Spinal cord (tissue), 10 donors: ENCODE results near the gene PCED1A. TPM values are rescaled to one million over a fixed set of nuclear protein-coding genes. Genes with fewer than 3 reads are reported as not detected.
"Not testable (repeated sequence)": the region's sequence is repeated elsewhere in the genome, so short reads cannot be mapped to it uniquely, and the experiment has no call there.

ENCODE experiments used
- DNase-seq, 6 donors: peaks; one replicate each; pipeline versions ENCODE4 v3.0.0 to v3.0.0-alpha.2; 2013 to 2015; ENCODE audit warnings: low spot score in 6 of 6, low read depth in 4 of 6
- H3K27ac ChIP-seq: one replicate; pipeline ENCODE4 v1.5.1; 2013; ENCODE audit warnings: low read depth, low read length, control low read depth
- H3K27me3 ChIP-seq: one replicate; pipeline ENCODE4 v1.6.1; 2013; ENCODE audit warnings: low read length; ENCODE audit not compliant: control insufficient read depth, insufficient read depth
- H3K36me3 ChIP-seq: one replicate; pipeline ENCODE4 v1.6.1; 2013; ENCODE audit warnings: low read length; ENCODE audit not compliant: control insufficient read depth, insufficient read depth
- H3K4me1 ChIP-seq: one replicate; pipeline ENCODE4 v1.6.1; 2013; ENCODE audit warnings: low read length; ENCODE audit not compliant: control insufficient read depth, insufficient read depth
- H3K4me3 ChIP-seq: one replicate; pipeline ENCODE4 v1.5.1; 2013; ENCODE audit warnings: low read depth, low read length, control low read depth
- H3K9me3 ChIP-seq: one replicate; pipeline ENCODE4 v1.6.1; 2013; ENCODE audit warnings: low read length; ENCODE audit not compliant: control insufficient read depth, insufficient read depth
- WGBS: methylation state at CpG from one replicate; pipeline ENCODE4 v1.1.5; 2013; ENCODE audit warnings: missing lambda C conversion rate; ENCODE audit not compliant: insufficient coverage; 5-methylcytosine and 5-hydroxymethylcytosine counted together
- polyA plus RNA-seq, 2 donors: library from polyadenylated mRNA; unstranded; fragments of 120-200 nt; gene quantifications; one replicate each; pipeline ENCODE4 v1.2.1, GENCODE V29; 2013; ENCODE audit not compliant: insufficient read length in 2 of 2
- total RNA-seq, 2 donors: library from RNA; depleted of rRNA in 1 of 2; stranded (reverse); fragments of 120-200 nt in 1 of 2; fragments of >200 nt in 1 of 2; gene quantifications; one replicate each; pipeline versions ENCODE4 v1.2.3 to v1.2.4, GENCODE V29; 2013 to 2014
- donor health status: healthy.

The PCED1A gene
- total and polyA plus RNA-seq, 4 donors = 15.7 to 64.9 (median 52.3) TPM

GRCh38 chr20:2834401-2835110 is 5.9 kb downstream of the PCED1A start:
- H3K36me3 ChIP-seq = peaks cover 23% of the 10 kb centered on the region
- peaks cover 5% of the 10 kb centered on the region for H3K4me1 ChIP-seq
- no peak overlapping the region for H3K4me3 ChIP-seq
- H3K27me3 ChIP-seq = no peaks in the 10 kb centered on the region
- no peak for DNase-seq
- no peaks in the 10 kb centered on the region for H3K9me3 ChIP-seq
- 100% methylated on average over 5 of the region's 14 CpGs for WGBS
- no peak overlapping the region for H3K27ac ChIP-seq

GRCh38 chr20:2833761-2834160 is 6.7 kb downstream of the PCED1A start:
- peaks cover 3% of the 10 kb centered on the region for H3K4me1 ChIP-seq
- WGBS = no CpG with 5 or more reads among the region's 1 CpG
- H3K36me3 ChIP-seq = peaks cover 23% of the 10 kb centered on the region
- H3K9me3 ChIP-seq = no peaks in the 10 kb centered on the region
- no peak overlapping the region for H3K4me3 ChIP-seq
- no peaks in the 10 kb centered on the region for H3K27me3 ChIP-seq
- H3K27ac ChIP-seq = no peak overlapping the region
- DNase-seq = no peak

GRCh38 chr20:2831206-2831605 is 9.2 kb downstream of the PCED1A start:
- DNase-seq, H3K4me3 ChIP-seq, H3K9me3 ChIP-seq, H3K36me3 ChIP-seq, H3K27ac ChIP-seq, H3K4me1 ChIP-seq: not testable (repeated sequence)
- H3K27me3 ChIP-seq = peaks cover 11% of the 10 kb centered on the region
- 96% methylated on average over 4 of the region's 7 CpGs for WGBS

- 66% methylated on average over 3 of the region's 6 CpGs for WGBS
- peaks cover 16% of the 10 kb centered on the region for H3K27me3 ChIP-seq
- H3K4me1 ChIP-seq = no peaks in the 10 kb centered on the region
- no peaks in the 10 kb centered on the region for H3K36me3 ChIP-seq
- H3K4me3 ChIP-seq = no peak overlapping the region
- no peaks in the 10 kb centered on the region for H3K9me3 ChIP-seq
- no peak for DNase-seq
- no peak overlapping the region for H3K27ac ChIP-seq
These were observed 11.1 kb downstream of the PCED1A start for GRCh38 chr20:2829376-2829775.

- whole genome bisulfite sequencing = no CpG with 5 or more reads among the region's 4 CpGs
- H3K27ac ChIP-seq = no peak overlapping the region
- H3K27me3 ChIP-seq = peaks cover 22% of the 10 kb centered on the region
These were observed 13.8 kb downstream of the PCED1A start for GRCh38 chr20:2826655-2827054.

GRCh38 chr20:2825761-2826160 is 14.7 kb downstream of the PCED1A start:
- H3K4me3 ChIP-seq = no peak overlapping the region
- no peak overlapping the region for H3K27ac ChIP-seq
- no CpG with 5 or more reads among the region's 2 CpGs for WGBS
- peaks cover 4% of the 10 kb centered on the region for H3K4me1 ChIP-seq
- peaks cover 30% of the 10 kb centered on the region for H3K27me3 ChIP-seq
- no peak for DNase-seq
- H3K36me3 ChIP-seq = no peaks in the 10 kb centered on the region
- no peaks in the 10 kb centered on the region for H3K9me3 ChIP-seq

More at GRCh38 chr20:2826655-2827054, 13.8 kb downstream of the PCED1A start:
- no peaks in the 10 kb centered on the region for H3K4me1 ChIP-seq
- H3K36me3 ChIP-seq = no peaks in the 10 kb centered on the region
- H3K9me3 ChIP-seq = no peaks in the 10 kb centered on the region
- H3K4me3 ChIP-seq = no peak overlapping the region
- no peak for DNase-seq

- no peaks in the 10 kb centered on the region for H3K36me3 ChIP-seq
- H3K9me3 ChIP-seq = no peaks in the 10 kb centered on the region
- H3K27ac ChIP-seq = no peak overlapping the region
- WGBS = no CpG with 5 or more reads among the region's 5 CpGs
- peaks cover 39% of the 10 kb centered on the region for H3K27me3 ChIP-seq
- DNase-seq = no peak
- no peak overlapping the region for H3K4me3 ChIP-seq
- H3K4me1 ChIP-seq = peaks cover 9% of the 10 kb centered on the region
These were observed 18.4 kb downstream of the PCED1A start for GRCh38 chr20:2822073-2822472.

GRCh38 chr20:2820896-2821869 is 19.3 kb downstream of the PCED1A start:
- Histone ChIP-seq H3K36me3 (no peaks in the 10 kb centered on the region), H3K27me3 (peaks cover 33% of the 10 kb centered on the region)
- 5% methylated on average over 65 of the region's 68 CpGs for WGBS

GRCh38 chr20:2820084-2820895 is 20.2 kb downstream of the PCED1A start:
- H3K9me3 ChIP-seq = no peaks in the 10 kb centered on the region
- no peaks in the 10 kb centered on the region for H3K36me3 ChIP-seq
- H3K4me3 ChIP-seq = no peak overlapping the region
- H3K27me3 ChIP-seq = peaks cover 28% of the 10 kb centered on the region
- peaks cover 9% of the 10 kb centered on the region for H3K4me1 ChIP-seq
- H3K27ac ChIP-seq = no peak overlapping the region
- no peak for DNase-seq
- WGBS = 14% methylated on average over 27 of the region's 32 CpGs

More at GRCh38 chr20:2820896-2821869, 19.3 kb downstream of the PCED1A start:
- Histone ChIP-seq H3K9me3 (no peaks in the 10 kb centered on the region), H3K4me3 (no peak overlapping the region), H3K4me1 (peaks cover 9% of the 10 kb centered on the region), H3K27ac (no peak overlapping the region)
- DNase-seq = no peak
